ENCODE measurements around the gene CACNA1G. TPM values are rescaled to one million over a fixed set of nuclear protein-coding genes. Genes with fewer than 3 reads are reported as not detected.

Gene CACNA1G
- total RNA-seq, 1 donor from 2014 or later = not detected

DNA sequence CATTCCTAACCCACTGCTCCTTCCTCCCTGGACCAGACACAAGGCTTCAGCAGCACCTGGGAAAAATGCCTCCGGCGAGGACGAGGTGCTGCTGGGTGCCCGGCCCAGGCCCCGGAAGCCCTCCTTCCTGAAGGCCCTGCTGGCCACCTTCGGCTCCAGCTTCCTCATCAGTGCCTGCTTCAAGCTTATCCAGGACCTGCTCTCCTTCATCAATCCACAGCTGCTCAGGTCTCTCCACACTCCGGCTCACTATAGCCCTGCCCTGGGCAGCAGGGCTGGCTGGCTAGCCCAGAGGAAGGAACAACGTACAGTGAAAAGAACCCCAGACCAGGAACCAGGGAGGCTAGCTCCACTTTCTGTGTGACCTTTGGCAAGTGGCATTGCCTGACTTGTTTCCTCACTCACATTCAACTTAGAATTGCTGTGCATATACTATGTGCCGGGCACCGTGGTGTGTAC lies 100.4 kb downstream of the CACNA1G start:
- TF ChIP-seq, protein P1, sequence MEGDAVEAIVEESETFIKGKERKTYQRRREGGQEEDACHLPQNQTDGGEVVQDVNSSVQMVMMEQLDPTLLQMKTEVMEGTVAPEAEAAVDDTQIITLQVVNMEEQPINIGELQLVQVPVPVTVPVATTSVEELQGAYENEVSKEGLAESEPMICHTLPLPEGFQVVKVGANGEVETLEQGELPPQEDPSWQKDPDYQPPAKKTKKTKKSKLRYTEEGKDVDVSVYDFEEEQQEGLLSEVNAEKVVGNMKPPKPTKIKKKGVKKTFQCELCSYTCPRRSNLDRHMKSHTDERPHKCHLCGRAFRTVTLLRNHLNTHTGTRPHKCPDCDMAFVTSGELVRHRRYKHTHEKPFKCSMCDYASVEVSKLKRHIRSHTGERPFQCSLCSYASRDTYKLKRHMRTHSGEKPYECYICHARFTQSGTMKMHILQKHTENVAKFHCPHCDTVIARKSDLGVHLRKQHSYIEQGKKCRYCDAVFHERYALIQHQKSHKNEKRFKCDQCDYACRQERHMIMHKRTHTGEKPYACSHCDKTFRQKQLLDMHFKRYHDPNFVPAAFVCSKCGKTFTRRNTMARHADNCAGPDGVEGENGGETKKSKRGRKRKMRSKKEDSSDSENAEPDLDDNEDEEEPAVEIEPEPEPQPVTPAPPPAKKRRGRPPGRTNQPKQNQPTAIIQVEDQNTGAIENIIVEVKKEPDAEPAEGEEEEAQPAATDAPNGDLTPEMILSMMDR (IDR thresholded peaks at IDR 0.05) = no peak
- H3K9me3 ChIP-seq = no peaks in the 10 kb centered on the region
- intact Hi-C loops (cut with DNase I) = no loop called here
- H3K4me3 ChIP-seq = no peak overlapping the region
- ATAC-seq = peak; percentile 2
- H3K36me3 ChIP-seq = no peaks in the 10 kb centered on the region
- no peak for DNase-seq
- no peaks in the 10 kb centered on the region for H3K27me3 ChIP-seq
- H3K4me1 ChIP-seq = peaks cover 30% of the 10 kb centered on the region
- H3K27ac ChIP-seq = peak overlapping the region; percentile 74

DNA sequence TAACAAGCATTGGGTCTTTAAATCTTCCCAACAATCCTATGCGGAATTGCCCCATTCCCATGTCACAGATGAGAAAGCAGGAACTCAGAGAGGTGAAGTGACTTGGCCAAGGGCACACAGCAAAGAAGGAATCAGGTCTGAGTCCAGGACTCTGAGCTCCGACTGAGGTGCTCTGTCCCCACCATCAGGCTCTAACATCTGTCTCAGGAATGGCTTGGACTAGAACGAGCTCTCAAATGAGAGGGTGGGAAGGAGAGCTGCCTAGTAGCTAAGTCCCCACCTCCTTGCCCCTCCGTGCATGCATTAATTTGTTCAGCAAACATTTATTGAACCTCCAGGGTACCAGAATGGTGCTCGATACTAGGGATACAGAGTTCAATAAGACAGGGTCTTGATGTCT lies 100.8 kb downstream of the CACNA1G start:
- TF ChIP-seq, protein P1 (IDR thresholded peaks at IDR 0.05) = no peak
- Histone ChIP-seq H3K36me3 (no peaks in the 10 kb centered on the region), H3K4me3 (no peak overlapping the region), H3K27me3 (no peaks in the 10 kb centered on the region), H3K4me1 (peaks cover 30% of the 10 kb centered on the region), H3K27ac (peak overlapping the region; percentile 74), H3K9me3 (no peaks in the 10 kb centered on the region)
- DNase-seq = no peak
- no peak for ATAC-seq
- intact Hi-C loops (cut with DNase I) = no loop called here

DNA sequence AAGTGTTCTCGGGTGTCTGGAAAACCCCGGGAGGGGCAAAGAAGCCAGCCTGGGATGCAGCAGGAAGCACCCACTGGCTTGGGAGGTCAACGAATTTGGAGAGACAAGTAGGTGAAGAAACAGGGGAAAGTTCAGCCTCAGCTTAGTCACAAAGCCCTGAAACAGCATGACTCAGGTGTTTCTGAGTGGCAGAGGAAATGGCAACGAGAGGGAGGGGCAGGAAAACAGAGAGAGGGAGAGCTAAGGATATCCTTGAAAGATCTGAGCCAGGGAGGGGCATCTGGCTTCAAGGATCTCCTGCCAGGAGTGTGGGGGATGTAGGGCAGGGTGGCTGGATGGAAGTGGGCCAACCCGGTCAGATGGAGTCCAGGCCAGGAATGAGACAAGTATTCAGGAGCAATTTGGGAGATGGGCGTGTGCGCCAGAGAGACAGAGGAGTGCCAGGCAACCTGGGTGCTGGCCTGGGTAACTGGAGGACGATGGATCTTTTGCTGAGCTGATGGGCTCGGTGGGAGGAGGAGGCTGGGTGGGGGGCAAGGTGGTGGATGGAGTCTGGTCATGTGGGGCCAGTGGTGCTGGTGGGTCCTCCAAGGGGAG lies 101.4 kb downstream of the CACNA1G start:
- H3K9me3 ChIP-seq = no peaks in the 10 kb centered on the region
- ATAC-seq = peak; percentile 80
- intact Hi-C loops (cut with DNase I) = no loop called here
- TF ChIP-seq, protein P1 (IDR thresholded peaks at IDR 0.05) = no peak
- peak; percentile 77 for DNase-seq
- no peak overlapping the region for H3K4me3 ChIP-seq
- no peaks in the 10 kb centered on the region for H3K36me3 ChIP-seq
- H3K4me1 ChIP-seq = peaks cover 30% of the 10 kb centered on the region
- peak overlapping the region; percentile 74 for H3K27ac ChIP-seq
- no peaks in the 10 kb centered on the region for H3K27me3 ChIP-seq

DNA sequence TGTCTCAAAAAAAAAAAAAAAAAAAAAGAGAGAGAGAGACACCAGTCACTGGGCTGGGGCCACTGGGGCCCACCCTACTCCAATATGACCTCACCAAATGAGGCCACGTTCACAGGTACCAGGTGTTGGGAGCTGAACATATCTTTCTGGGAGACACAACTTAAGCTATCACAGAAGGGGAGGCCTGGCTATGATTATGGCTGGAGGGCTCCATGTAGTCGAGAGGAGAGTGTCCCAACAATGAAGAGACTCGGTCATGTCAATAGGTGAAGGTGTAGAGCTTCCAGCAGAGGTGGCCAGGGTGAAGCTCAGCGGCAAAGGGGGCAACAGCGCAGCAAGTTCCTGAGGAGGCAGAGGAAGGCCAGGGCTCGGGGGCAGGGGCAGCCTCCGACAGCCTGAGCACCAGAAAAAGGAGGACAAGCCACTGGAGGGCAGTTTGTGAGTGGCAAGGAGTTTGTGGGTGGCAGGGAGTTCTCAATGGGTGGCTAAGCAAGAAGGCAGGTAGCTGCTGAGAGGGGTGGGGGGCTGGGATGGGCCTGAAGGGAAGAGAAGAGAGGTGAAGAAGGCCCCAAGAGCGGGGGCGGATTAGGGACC lies 102.2 kb downstream of the CACNA1G start:
- H3K27ac ChIP-seq = no peak overlapping the region
- intact Hi-C loops (cut with DNase I) = no loop called here
- ATAC-seq (no peak), DNase-seq (no peak)
- TF ChIP-seq, protein P1 (IDR thresholded peaks at IDR 0.05) = no peak
- no peaks in the 10 kb centered on the region for H3K36me3 ChIP-seq
- no peaks in the 10 kb centered on the region for H3K27me3 ChIP-seq
- no peak overlapping the region for H3K4me3 ChIP-seq
- H3K9me3 ChIP-seq = no peaks in the 10 kb centered on the region
- peaks cover 30% of the 10 kb centered on the region for H3K4me1 ChIP-seq

DNA sequence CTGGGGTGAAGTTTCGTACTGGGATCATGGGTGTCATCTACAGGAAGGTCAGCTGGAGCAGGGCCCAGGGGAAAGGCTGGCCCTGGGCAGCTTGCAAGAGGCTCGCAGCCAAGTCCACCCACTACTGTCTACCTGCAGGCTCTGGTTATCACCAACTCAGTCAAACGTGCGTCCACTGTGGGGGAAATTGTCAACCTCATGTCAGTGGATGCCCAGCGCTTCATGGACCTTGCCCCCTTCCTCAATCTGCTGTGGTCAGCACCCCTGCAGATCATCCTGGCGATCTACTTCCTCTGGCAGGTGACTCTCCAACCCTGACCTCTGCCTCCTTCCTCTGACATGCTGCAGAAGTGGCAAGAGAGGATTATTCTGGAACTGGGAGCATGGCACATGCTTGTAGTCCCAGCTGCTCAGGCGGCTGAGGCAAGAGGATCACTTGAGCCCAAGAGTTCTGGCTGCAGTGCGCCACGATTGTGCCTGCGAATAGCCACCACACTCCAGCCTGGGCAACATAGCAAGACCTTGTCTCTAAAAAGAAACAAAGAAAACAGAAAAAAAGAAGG lies 103.4 kb downstream of the CACNA1G start:
- DNase-seq (no peak), ATAC-seq (no peak)
- H3K4me3 ChIP-seq = no peak overlapping the region
- H3K36me3 ChIP-seq = no peaks in the 10 kb centered on the region
- peaks cover 30% of the 10 kb centered on the region for H3K4me1 ChIP-seq
- no peaks in the 10 kb centered on the region for H3K27me3 ChIP-seq
- H3K27ac ChIP-seq = no peak overlapping the region
- intact Hi-C loops (cut with DNase I) = no loop called here
- no peaks in the 10 kb centered on the region for H3K9me3 ChIP-seq
- TF ChIP-seq, protein P1 (IDR thresholded peaks at IDR 0.05) = no peak

All from upper lobe of right lung (tissue), 1 donor.